CD4-positive, alpha-beta T cell treated with Interferon alpha-2 for 1 hour (primary cell): ENCODE results near the gene MAPT.
"Not testable (repeated sequence)": the region's sequence is repeated elsewhere in the genome, so short reads cannot be mapped to it uniquely, and the experiment has no call there.

Source experiments
- DNase-seq, 2 donors: peaks; one replicate each; pipeline ENCODE4 v3.0.0-alpha.2; 2020 to 2022

MAPT gene

DNA sequence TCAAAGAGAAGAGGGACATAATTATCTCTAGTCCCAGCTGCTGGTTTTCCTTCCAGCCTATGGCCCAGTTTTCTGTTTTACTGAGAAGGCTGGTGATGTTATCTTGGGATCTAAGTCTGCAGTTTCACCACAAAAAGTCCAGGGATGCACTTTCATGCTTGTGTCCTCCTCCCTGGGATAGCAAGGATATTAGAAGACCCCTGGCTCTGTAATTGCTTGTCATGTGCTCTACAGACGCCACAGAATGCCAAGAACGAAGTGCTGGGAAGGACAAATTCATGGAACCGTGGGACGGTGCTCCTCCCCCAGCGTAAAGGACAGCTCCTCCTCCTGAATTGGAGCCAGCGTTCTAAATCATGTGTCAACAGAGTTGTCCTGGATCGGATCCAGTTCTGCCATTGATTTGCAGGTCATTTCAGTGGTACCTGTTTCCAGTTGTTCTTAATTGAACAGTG is 8.6 kb downstream of the MAPT start:
- DNase-seq: no peak

DNA sequence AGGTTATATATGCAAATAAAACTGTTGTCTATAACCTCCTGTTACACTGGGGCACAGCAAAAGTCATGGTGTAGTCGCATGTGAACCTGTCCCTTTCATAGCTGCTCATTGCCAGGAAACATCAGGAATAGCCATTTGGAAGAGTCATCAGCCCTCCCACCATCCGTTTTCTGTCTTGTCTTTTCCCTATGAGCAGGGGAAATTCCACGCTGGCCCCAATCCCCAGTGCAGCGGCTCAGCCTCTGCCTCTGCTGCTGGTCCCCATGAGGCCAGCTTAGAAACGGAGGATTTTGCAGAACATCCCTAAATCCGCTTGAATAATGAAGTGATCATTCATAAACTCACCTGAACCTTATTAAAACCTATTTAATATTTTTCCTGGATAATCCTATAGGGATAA is 10.5 kb downstream of the MAPT start:
- DNase-seq: no peak

DNA sequence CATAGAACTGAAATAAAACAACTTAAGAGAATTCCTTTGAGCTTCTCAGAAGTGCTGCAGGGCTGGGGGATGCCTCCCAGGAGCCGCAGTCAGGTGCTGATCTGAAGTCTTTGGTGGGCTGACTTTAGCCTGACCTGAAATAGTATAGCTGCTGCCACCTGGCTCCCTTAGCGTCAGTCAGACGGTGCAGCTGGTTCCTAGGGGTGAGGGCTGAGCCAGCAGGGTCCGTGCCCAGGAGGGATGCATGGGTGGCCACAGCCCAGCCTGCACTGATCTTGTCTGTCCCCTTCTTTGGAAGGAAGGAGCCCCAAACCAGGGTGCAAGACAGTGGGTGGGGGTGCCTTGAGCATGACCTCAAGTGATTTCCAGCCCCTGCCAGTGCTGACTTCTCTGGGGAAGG is 11.5 kb downstream of the MAPT start:
- no peak for DNase-seq

DNA sequence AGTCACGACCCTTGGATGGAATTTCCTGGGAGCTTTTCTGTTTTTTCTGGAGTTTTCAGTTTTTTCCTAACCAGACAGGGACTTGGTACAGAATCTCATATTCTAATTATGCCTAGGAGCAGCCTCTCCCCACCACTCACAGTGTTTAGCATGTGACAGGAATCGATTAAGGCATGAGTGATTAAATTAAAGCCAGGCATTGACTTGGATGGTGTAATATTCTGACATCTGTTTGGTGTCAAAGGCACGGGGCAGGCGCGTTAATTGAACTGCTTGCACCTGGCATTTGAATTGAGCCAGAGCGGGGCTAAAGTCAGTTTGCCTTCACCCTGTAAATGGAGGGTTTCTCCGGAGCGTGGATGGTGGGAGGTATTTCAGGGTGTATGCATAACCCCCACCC is 11.9 kb downstream of the MAPT start:
- no peak for DNase-seq

DNA sequence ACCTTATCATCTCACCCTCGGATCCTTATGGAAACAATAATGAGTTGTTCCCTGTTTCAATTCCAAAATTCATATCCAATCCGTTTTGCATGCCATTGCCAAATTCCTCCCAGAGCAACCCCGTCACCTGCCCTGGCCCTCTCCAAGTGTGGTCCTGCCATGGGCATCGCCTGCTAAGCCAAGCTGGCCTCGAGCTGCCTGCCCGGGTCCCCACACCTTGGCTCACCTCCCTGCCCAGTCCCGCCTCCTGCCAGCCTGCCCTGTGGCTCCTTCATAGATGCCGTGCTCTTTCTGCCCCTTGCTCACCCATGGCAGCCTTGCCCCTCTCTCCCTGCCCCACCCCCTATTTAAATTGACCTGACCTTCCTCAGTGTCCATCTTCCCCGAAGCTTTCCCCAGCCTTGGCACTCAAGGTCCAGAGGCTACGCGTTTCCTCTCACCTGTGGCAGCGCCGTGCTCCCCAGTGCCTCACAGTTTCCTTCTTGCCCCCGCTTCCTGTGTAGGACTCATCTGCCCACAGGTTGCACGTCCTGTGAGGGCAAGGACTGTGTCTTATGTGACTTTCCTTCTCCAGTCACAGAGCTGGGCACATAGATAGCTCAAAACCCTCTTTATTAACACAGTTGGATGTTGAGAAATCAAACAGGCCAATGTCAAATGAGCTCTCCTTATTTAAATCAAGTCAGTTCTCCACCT is 12.7 kb downstream of the MAPT start:
- DNase-seq: no peak

DNA sequence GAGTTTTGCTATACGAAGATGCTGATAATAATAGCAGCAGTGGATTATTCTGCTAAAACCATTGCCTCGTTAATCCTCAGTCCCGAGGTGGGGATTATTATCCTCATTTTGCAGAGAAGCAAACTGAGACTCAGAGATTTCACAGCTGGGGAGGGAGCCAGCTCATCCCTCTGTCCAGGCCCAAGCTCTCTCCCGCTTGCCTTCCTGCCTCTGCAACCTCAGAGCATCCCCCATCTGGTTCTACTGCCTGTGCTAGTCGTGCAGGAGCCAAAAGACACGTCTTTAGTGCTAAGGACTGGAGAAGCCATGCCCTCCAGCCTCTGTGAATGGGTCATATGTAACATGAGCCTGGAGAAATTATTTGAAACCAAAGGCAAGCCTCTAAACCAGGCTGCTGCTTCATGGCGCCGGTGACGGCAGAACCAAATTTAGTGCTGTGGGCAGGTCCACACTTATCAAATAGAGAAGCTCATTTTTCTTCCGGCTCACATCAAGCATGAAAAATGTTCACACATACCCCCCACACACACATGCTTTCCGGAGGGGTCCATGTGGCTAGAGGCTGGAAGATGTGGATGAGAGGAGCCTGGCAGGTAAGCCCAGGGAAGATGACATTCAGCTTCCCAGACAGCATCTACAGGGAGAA is 13.5 kb downstream of the MAPT start:
- DNase-seq: no peak

DNA sequence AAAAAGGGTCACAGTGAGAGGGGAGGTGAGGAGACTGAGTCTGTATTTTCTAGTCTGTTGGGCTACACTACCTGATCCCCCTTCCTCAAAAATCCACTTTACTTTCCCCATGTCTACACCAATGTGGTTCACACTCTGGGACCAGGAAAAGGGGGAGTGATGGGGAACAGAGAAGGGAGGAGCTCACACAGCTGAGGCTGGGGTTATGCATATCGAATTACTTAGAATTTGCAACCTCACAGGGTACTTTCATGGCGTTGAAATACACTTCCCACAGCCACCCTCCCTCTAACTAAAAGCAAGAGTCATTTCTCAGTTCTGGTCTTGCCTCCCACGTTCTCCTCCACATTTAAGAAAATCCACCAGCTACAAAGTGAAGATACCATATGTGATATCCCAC is 14.1 kb downstream of the MAPT start:
- DNase-seq: no peak

DNA sequence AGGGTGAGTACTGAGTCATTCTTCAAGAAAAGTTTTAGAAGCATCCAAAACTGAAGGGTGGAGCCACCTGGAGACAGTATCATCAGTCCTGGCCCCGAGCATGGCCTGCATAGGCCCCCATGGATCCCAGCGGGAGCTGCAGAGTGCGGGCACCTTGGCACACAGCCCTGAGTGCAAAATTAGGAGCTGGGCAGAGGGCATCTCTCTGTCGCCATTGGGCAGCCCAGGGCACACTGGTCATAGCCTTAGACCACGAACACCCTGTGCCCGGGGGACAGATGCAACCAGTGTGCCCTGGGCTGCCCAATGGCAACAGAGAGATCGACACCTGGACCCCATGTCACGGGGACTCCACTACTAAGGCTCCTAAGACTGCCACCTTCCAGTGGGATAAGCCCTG is 14.6 kb downstream of the MAPT start:
- no peak for DNase-seq

DNA sequence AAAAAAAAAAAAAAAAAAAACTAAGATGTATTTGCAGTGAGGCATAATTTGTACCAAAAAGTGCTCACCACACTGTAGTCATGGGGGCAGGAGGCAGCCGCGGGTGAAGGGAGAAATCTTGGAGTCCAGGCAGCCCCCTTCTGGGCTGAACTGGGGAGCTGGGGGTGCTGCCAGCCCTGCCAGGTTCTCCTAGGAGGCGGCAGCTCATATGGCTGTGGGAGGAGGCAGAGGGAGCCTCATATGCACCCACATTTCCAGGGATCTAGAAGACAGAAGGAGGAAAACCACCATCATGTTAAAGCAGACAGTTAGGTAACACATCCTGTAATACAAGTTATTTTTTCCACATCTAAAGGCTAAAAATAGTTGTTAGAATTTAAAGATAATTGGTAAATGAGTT is 16.3 kb downstream of the MAPT start:
- DNase-seq: no peak

DNA sequence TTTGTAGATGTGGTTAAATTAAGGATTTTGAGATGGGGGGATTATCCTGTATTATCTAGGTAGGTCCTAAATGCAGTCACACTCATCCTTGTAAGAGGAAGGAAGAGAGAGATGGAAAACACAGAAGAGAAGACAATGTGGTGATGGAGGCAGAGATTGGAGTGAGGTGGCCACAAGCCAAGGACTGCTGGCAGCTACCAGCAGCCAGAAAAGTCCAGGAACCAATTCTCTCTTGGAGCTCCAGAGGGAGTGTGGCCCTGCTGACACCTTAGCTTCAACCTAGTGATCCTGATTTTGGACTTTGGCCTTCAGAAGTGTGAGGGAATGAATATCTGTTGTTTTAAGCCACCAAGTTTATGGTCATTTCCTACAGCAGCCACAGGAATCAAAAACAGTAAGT is 18.0 kb downstream of the MAPT start:
- no peak for DNase-seq

DNA sequence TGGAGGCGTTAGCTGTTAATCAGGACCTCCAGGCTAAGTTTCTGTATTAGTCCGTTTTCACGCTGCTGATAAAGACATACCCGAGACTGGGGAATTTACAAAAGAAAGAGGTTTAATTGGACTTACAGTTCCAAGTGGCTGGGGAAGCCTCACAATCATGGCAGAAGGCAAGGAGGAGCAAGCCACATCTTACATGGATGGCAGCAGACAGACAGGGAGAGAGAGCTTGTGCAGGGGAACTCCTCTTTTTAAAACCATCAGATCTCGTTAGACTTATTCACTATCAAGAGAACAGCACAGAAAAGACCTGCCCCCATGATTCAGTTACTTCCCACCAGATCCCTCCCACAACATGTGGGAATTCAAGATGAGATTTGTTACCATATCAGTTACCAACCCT is 18.7 kb downstream of the MAPT start:
- not testable (repeated sequence) for DNase-seq

DNA sequence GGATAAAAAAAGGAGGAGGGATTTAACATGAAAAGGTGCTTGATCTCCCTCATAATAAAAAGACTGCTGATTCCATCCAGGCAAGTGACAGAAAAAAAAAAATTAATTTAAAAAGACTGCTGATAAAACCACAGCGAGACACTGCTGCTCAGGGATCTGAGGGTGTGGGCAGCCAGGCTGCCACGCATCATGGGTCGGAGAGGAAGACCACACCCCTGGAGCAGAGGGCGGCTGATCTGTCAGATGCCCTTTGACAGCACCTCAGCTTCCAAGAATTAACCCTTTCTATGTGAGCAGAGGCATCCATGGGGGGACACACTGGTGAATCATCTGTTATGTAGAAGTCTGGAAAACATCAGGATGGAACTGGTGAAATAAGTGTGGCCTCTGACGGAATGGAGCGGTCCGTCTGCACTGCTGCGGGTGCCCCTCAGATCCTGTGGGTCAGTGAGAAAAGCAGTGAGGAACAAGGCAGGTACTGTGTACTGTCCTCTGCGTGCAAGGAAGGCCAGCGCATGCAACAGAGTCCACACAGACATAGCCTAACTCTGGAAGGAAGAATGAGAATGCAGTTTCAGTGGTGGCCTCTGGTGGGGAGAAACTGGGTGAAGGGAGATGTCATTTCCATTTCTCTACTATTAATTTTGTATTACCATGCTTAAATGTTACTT is 19.8 kb downstream of the MAPT start:
- DNase-seq: no peak

DNA sequence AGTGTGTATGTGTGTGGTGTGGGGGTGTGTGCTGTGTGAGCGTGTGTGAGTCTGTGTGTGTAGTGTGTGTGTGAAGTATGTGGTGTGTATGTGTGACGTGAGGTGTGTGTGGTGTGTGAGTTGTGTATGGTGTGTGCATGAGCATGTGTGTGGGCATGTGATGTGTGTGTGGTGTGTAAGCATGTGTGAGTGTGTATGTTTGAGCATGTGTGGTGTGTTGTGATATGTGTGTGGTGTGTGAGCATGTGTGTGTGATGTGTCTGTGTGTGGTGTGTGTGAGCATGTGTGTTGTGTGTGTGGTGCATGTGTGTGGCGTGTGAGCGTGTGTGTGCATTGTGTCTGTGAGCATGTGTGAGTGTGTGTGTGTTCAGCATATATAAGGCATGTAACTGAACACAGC is 20.9 kb downstream of the MAPT start:
- no peak for DNase-seq

DNA sequence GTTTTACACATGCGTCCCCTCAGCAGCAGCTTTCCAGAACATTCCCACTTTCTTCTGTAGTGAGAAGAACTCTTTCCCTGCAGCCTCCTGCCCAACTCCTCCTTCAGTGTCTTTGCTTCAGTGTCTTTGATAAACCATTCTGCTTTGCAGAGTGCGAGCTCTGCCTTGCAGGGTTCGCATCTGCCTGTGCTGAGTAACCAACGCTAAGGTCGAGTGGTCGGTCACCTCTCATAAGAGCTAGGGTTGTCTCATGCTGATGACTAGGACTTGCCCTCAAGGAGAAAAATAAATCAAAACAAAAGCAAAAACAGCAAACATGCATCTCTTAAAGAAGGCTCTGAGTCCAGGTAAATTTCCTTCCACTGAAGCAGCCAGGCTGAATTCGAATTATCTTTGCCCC is 22.7 kb downstream of the MAPT start:
- no peak for DNase-seq

DNA sequence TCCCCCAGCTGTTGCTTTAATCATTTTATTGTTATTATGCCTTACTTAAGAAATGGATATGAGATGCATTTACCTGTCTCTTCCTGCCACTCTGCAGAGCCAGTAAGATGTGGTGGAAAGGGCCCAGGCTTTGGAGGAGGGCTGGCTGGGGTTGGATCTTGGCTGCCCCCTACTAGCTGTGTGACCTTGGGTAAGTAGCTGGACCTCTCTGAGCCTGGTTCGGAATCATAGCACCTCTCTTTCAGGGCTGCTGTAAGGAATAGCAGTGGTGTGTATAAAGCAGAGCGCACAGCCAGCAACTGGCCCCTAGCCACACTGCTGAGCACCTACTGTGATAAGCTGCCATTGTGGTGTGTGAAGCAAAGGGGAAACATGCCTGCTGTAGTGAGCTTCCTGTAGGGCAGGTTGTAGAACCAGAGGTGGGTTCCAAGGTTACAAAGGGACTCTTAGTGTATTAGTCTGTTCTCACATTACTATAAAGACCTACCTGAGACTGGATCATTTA is 23.9 kb downstream of the MAPT start:
- no peak for DNase-seq

DNA sequence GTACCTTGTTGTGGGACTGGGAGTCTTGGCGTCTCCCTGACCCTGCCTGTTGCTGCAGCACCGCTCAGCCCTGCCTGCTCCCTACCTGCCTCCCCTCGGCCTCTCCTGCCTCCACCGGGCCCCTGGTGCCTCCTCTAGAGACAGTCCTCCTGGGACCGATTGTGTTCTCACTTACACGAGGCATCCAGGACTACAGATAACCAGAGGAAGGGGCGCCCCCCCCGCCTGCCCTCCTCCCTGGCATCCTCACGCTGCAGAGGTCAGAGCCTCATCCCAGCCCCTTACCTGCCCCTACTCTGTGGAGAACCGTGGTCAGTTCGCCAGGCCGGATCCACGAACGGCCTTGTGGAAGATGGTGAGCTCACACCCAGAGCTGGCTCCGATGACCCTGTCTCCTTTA is 24.8 kb downstream of the MAPT start:
- no peak for DNase-seq

DNA sequence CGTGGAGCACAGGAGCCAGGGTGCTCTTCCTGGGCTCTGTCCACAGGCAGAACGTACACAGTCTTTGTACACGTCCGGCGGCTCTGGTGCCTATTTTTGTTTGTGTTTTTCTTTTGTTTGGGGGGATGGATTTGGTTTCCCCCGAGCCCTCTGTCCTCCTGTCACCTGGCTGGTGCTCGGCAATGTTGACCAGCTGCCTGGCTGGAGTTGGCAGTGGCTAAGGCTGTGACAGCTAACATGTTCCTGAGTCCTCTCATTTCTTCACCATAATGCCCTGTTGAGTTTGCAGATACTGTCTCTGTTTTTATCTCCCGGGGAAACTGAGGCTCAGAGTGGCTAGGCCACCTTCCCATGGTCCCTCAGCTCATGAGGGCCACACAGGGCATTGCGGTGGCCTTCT is 25.7 kb downstream of the MAPT start:
- DNase-seq: no peak

DNA sequence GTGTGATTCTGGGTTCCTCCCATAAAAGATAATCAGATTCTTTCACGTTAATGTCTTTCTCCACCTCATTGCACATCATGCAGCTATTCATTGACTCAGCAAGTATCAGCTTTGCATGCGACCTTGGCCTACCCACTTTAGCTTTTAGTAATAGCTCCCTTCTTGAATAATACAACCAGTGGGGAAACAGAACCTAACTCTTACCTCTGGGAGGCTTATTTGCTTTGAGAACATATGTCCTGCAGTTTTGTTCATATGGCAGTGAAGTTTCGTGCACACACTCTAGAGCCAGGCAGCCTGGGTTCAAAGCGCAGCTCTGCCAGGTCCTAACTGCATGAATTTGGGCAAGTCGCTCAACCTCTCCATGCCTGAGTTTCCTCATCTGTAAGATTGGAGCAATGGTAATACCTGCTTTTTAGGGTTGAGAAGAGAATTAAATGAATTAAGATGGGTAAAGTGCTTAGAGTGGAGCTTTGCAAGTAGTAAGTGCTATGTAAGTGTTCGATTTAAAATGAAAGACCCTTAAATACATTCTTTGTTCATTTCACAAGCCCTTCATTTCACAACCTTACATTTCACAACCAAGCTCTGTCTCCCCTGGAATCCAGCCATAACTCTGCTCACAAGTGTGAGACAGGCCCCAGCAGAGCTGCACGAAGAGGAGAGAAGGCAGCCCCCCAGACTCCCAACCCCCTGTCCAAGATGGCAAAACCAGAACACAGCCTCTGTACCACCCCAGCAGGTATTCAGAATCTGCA is 29.3 kb downstream of the MAPT start:
- DNase-seq: no peak

DNA sequence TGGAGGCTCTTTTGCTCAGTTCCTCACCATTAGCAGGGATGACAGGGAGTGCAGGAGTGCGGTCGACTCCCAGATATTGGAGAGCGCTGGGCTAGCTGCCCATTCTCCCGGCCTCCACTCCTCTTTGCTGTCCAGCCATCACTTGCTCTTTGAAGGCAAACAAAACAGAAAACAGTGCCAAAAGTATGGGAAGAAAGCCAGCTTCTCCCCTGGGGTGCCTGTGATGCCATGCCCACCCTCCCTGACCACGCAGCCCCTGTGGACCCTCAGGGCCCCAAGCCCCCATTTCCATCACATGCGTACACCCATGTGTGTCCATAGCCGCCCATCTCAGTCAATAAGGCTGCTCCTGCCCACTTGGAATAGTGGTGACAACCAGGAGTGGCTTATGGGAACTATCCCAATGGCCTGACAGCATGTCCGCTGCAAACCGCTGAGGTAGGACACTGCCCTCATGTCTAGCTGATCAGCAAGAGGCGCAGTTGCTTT is 30.0 kb downstream of the MAPT start:
- DNase-seq: no peak

DNA sequence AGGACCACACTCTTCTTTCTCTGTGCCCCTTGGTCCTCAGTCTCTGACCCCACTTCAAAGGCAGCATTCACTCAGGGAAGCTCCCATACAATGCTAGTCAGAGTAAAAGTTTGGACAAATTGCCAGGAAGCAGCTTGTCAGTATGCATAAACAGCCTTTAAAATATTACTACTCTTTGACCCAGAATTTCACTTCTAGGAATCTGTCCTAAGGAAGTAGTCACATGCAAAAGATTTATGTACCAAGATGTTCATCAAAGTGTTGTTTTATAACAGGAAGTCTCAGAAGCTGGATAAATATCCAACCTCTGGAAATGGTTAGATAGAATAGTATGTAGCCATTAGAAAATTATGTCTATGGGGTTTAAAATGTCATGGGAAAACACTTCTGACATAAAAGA is 31.0 kb downstream of the MAPT start:
- no peak for DNase-seq

DNA sequence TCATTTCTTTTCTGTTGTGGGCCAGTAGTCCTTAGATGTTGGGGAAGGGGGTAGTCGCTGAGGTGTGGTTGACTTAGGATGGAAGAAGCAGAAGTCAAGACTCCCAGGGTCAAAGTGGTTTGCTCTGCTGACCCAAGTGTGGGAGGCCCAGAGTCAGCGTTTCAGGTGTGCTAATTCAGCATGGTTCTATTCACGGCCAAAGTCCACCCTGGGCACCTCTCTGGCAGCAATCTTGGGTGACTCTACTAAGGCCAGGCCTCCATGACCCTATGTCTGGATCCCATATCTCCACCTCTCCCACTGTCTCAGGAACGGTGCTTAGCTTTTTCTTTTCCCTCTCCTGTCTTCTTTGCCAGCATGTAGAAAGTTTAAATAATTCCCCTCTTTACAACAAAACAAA is 32.9 kb downstream of the MAPT start:
- DNase-seq: no peak

DNA sequence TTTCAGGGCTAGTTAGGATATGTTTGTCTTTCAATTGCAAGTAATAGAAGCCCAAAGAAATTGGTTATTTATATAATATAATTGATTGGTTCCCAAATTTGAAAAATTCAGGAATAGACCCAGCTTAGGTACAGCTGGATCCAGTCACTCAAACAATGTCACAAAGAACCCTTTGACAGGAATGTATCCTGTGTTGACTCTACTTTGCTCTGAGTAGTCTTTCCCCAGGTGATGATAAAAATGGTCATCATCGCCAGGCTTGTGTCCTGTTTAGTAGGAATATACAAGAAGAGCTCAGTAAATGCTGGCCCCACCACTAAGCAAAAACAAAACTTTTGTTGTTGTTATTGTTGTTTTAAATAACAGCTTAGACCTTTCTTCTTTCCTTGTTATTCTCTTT is 35.0 kb downstream of the MAPT start:
- no peak for DNase-seq

DNA sequence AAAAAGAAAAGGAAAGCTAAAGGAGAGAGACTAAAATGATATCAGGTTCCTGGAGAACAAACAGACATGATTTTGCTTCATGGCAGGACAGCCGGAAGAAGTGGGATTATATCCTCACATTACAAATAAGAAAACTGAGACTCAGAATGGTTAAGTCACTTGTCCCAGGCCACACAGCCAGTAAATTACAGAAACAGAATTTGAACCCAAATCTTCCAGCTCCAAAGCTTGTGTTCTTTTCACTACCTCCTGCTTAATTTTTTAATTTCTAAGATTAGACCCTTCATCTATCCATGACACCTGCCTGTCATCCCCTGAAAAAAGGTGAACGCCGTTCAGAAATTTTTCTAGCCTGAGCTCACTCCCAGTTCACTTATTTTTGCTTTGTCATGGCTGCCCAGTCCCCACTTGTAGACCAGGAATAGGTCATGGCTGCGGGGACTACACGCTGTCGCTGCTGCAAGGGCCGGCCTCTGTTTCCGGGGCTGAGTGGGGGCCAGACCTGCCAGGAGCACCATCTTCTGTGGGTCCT is 36.1 kb downstream of the MAPT start:
- no peak for DNase-seq
